NOMO-1 treated with DMSO at 0.1 percent for 48 hours (cell line): Measurements from ENCODE around the gene TNS3.
"Not testable (repeated sequence)": the region's sequence is repeated elsewhere in the genome, so short reads cannot be mapped to it uniquely, and the experiment has no call there.

ENCODE experiments used
- DNase-seq: peaks from one replicate; lab custom pipeline; 2025; ENCODE audit not compliant: unreplicated experiment; lab: John Stamatoyannopoulos, UW

The TNS3 gene

GRCh38 chr7:47603514-47604255 is 21.8 kb upstream of the TNS3 start:
- DNase-seq, result not testable (repeated sequence)

- DNase-seq, result no peak
Observed at GRCh38 chr7:47602272-47603004, 20.5 kb upstream of the TNS3 start.

- DNase-seq, result no peak
Observed at GRCh38 chr7:47601881-47602249, 20.0 kb upstream of the TNS3 start.

GRCh38 chr7:47601119-47601880 is 19.4 kb upstream of the TNS3 start:
- DNase-seq, result peak; percentile 83

DNA sequence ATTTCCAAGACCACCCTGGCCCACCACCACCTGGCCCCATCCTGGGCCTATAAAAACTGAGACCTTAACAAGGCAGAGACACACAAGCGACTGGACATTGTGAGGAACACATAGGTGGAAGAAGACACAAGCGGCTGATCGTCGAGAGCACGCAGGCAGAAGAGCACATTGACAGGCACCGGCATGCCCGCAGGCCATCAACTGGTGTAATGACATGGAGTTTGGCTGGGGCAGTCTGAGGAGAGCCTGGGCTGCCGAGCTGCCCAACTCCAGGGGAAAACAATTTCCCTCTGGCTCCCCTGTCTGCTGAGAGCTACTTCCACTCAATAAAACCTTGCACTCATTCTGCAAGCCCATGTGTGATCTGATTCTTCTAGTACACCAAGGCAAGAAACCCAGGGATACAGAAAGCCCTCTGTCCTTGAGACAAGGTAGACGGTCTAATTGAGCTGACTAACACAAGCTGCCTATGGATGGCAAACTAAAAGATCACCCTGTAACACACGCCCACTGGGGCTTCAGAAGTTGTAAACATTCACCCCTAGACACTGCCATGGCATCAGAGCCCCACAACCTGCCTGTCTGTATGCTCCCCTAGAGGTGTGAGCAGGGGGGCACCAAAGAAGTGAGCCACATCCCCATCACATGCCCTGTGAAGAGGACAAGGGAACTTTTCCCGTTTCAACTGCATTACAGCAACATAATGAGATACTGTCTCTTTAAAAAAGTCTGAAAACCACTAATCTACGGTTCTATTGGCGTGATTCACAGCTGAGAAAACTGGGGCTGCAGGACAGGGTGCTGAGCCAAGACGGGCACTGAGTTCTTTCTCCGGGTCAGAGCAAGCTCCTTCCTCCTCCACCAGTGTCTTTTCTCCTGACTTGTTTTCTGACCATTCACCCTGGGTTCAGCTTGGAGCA is 18.5 kb upstream of the TNS3 start:
- peak; percentile 78 for DNase-seq

- DNase-seq, result no peak
Observed at GRCh38 chr7:47597379-47597778, 15.5 kb upstream of the TNS3 start.

DNA sequence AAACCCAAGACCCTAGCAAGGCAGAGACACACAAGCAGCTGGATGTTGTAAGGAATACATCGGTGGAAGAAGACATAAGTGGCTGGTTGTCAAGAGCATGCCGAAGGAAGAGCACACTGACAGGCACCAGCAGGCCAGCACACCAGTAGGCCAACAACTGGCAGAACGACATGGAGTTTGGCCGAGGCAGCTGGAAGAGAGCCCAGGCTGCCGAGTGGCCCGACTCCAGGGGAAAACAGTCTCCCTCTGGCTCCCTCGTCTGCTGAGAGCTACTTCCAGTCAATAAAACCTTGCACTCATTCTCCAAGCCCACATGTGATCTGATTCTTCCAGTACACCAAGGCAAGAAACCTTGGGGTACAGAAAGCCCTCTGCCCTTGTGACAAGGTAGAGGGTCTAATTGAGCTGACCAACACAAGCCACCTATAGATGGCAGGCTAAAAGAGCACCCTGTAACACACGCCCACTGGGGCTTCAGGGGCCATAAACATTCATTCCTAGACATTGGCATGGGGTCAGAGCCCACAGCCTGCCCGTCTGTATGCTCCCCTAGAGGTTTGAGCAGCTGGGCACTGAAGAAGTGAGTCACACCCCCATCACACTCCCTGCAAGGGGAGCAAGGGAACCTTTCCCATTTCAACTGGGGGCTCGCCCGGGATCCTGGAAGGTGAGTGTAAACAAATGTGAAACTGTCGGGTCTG is 14.7 kb upstream of the TNS3 start:
- no peak for DNase-seq

GRCh38 chr7:47594406-47594805 is 12.5 kb upstream of the TNS3 start:
- DNase-seq, result no peak

DNA sequence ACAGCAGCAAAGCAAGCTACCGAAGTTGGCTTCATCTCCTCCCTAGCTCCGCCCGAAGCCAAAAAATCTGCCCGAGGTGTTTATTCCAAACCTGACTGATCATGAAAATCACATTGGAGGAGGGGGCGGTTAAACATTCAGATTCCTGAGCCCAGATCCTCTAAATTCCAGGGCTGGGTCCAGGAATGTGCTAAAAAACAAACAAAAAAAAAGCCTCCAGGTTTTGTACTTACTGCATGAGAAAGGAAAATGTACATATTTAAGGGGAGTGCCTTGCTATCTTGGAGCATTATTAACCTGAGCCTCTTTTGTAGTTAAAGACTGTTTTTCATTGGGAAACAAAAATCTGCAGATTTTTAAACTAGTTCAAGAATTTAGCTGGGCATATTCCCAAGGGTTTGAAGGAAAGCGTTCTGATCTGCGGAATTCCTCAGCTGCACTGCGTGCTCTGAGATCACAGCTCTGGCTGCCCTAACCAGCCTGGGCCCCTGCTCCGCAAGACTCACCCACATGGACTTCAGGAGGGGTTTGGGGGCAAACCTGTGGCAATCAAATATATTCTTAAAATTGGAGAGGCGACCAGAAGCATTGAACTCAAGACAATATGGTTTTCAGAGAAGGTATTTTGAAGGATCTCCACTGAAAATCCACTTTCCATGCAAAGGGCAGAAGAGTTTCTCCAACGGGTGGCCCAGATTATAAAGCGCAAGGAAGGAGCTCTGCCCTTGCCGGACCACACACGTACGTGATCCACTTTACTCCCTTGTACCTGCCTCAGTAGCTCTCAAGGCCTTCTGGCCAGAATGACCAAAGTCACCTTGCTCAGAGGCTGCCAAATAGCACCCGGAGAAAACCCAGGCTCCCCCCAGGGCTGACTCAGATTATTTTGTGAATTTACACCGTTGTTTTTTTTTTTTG is 10.0 kb upstream of the TNS3 start:
- no peak for DNase-seq

DNA sequence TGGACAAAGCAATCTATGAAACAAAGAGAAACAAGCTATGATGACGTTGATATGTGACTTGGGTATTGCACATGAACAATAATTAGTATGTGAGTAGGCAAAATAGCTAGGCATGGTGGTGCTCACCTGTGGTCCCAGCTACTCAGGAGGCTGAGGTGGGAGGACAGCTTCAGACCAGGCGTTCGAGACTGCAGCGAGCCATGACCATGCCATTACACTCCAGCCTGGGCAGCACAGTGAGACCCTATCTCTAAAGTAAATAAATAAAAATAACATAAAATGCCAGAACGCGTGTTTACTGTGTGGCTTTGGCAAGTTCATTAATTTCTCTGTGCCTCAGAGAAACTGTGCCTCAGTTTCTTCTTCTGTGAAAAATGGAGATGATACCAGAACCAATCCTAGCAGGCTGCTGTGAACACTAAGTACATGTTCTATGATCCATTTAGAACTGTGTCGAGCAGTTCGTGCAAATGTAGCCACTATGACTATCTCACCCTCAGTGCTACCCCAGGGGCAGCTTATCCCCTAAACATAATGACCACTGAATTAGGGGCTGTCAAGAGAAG is 9.3 kb upstream of the TNS3 start:
- DNase-seq, result no peak

DNA sequence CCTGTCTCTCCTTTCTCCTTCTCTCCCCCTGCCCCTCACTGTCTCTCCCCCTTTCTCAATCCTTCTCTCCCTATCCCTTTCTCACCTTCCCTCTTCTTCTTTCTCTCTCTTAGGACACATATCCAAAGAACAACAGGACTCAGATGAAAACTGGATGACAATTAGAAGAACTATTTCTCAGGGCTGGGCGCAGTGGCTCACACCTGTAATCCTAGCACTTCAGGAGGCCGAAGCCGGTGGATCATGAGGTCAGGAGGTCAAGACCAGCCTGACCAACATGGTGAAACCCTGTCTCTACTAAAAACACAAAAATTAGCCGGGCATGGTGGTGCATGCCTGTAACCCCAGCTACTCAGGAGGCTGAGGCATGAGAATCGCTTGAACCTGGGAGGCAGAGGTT is 8.3 kb upstream of the TNS3 start:
- DNase-seq, result not testable (repeated sequence)

DNA sequence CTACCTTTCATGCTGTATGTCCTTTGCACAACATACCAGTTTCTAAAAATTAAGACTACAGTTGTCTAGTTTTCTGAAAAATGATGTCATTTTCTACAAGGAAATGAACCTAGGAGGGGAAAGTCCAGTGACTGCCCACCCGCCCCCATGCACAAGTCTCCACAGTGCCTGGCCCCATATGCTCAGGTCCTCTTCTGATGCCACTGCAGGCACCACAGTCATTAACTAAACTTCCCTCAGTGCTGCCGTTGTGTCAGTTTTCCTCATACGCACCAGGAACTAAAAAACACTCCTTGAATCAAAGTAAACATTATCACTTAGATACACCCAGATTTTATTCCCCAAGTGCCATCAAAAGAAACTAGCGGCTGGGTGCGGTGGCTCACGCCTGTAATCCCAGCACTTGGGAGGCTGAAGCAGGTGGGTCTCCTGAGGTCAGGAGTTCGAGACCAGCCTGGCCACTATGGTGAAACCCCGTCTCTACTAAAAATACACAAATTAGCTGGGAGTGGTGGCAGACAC is 6.9 kb upstream of the TNS3 start:
- no peak for DNase-seq

DNA sequence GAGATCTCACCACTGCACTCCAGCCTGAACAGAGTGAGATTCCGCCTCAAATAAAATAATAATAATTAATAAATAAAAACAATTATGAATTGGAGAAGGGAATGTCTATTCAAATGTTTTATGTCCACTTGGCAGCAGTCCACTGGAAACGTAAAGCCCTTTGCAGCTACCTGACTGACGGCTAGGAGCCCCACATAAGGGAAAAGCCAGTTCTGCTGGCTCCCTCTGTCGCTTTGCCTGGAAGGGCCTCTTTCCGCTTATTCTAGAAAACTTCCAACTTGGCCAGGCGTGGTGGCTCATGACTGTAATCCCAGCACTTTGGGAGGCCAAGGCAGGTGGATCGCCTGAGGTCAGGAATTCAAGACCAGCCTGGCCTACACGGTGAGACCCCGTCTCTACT is 6.1 kb upstream of the TNS3 start:
- DNase-seq, result no peak

- DNase-seq, result no peak
Observed at GRCh38 chr7:47587351-47587750, 5.4 kb upstream of the TNS3 start.

DNA sequence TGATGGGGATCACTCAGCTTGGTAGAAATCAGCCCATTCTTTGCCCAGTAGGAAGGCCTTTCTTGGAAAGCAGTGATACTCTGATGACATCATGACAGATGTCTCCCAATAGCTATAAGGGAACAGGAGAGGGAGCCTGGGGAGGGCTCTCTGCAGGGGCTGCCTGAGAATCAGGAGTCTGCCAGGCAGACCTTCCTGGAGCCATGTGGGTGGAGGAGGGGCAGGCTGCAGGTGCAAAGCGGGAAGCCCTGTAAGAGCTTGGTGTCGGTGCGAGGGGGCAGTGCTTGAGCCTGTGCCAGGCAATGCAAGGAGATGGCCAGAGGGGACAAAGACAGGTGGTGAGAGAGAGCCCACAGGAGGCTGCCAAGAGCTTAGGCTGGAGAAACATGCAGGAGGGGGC is 5.0 kb upstream of the TNS3 start:
- DNase-seq, result no peak

DNA sequence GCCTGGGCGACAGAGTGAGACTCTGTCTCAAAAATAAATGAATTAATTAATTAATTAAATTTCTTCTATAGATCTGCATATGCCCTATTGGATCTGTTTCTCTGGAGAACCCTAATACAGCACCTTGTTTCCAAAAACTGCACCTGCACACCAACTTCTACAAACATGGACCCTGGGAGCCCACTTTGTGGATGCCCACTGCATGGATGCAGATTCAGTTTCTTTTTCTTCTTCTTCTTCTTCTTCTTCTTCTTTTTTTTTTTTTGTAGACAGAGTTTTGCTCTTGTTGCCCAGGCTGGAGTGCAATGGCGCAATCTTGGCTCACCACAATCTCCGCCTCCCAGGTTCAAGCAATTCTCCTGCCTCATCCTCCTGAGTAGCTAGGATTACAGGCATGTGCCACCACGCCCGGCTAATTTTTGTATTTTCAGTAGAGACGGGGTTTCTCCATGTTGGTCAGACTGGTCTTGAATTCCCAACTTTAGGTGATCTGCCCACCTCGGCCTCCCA is 4.3 kb upstream of the TNS3 start:
- DNase-seq, result peak; percentile 56

DNA sequence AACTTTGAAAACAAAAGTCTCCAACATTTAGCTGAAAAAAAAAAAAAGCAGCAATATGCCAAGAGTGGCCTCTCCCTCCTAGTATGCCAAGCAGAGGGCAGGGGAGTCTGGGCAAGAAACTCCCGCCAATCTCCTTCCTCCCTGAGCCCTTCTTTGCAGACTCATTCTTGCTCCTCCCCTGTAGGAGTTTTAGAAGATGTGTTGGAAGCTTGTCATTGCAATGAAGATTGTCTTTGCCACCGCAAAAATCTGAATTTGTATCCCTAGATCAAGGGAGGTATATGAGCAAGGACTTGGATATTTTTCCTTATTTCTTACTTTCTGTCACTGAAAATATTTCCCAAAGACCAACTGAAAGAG is 2.6 kb upstream of the TNS3 start:
- DNase-seq, result no peak

DNA sequence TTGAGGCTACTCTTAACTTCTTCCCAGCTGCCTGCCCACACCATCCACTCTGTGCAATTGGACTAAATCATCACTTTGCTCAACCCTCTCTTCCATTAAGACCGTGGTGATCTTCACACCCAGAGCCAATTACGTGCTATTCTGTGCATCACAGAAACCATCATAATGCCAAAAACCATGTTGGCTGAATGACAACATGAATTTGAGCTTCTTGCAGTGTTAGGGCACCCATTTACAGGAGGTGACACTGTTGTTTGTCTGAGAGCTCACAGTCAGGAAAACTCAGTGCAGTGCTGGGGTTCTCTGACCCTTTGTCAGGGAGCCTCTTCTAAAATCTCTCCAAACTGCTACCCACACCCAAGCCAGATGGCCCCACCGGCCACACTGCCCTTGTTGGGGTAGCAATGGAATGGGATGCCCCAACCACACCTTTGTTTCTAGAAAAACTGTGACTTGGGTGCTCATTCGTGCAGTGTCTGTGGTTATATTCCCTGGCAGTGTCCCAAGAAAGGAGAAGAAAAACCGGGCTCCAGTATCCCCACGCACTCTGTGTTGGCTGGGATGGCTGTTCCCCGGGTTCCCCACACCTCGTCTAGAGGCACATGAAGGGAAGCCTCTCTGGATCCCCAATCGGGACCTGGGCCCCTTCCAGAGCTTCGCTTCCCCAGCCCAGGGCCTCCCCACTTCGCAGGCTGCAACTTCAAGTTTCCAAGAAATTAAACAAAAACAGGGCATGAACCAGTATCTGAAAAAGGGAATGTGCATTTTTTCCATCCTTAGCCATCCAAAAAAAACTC is 2.0 kb upstream of the TNS3 start:
- no peak for DNase-seq
